Endothelial cell of hepatic sinusoid (primary cell): Measurements from ENCODE around the gene KLK10.
"Not testable (repeated sequence)": the region's sequence is repeated elsewhere in the genome, so short reads cannot be mapped to it uniquely, and the experiment has no call there.

ENCODE experiments used
- in situ Hi-C: cut with HindIII; loops from 2 replicates; pipeline ENCODE4 v1.10.0; 2017; ENCODE audit warnings: low sequenced_read_pairs

Gene KLK10

GRCh38 chr19:50972795-50973376 lies 46.6 kb downstream of the KLK10 start:
- in situ Hi-C loops, result no loop called here

- in situ Hi-C loops, result not testable (repeated sequence)
Measured at GRCh38 chr19:50969810-50970209, 49.7 kb downstream of the KLK10 start.

- in situ Hi-C loops, result no loop called here
Measured at GRCh38 chr19:50969413-50969760, 50.1 kb downstream of the KLK10 start, which contains the start of gene KLK6. Gene KLK6 (minus strand): TSS chr19:50969591. CDS start chr19:50968104, 1,487 bp downstream.

GRCh38 chr19:50968716-50969412 lies 50.6 kb downstream of the KLK10 start:
- in situ Hi-C loops, result no loop called here

- in situ Hi-C loops, result no loop called here
Measured at GRCh38 chr19:50967929-50968715, 51.4 kb downstream of the KLK10 start.

- in situ Hi-C loops, result no loop called here
Measured at GRCh38 chr19:50964266-50964665, 55.2 kb downstream of the KLK10 start.

- in situ Hi-C loops, result no loop called here
Measured at GRCh38 chr19:50963381-50963780, 56.1 kb downstream of the KLK10 start.
